Uterus (tissue), 4 donors: Measurements from ENCODE around the gene TNPO3. TPM values are rescaled to one million over a fixed set of nuclear protein-coding genes. Genes with fewer than 3 reads are reported as not detected.
"Not testable (repeated sequence)": the region's sequence is repeated elsewhere in the genome, so short reads cannot be mapped to it uniquely, and the experiment has no call there.

ENCODE experiments used
- DNase-seq, 2 donors: peaks; one replicate each; pipeline ENCODE4 v3.0.0-alpha.2; 2019 to 2020
- H3K27ac ChIP-seq, 2 donors: fragments of 200-600 bp; sonication (generic); 1 replicate in 1 of 2; 2 replicates in 1 of 2; pipeline ENCODE4 v1.5.1; 2016 to 2018
- H3K27me3 ChIP-seq, 2 donors: fragments of 200-600 bp; sonication (generic); one replicate each; pipeline ENCODE4 v1.5.1; 2018 to 2019; ENCODE audit warnings: control low read depth in 1 of 2
- H3K36me3 ChIP-seq, 2 donors: fragments of 200-600 bp; sonication (generic); one replicate each; pipeline ENCODE4 v1.5.1; 2019; ENCODE audit warnings: control low read depth in 1 of 2
- H3K4me1 ChIP-seq, 2 donors: fragments of 200-600 bp; sonication (generic); one replicate each; pipeline ENCODE4 v1.5.1; 2018 to 2019; ENCODE audit warnings: control low read depth in 1 of 2
- H3K4me3 ChIP-seq, 2 donors: fragments of 200-600 bp; sonication (generic); 1 replicate in 1 of 2; 2 replicates in 1 of 2; pipeline ENCODE4 v1.5.1; 2018 to 2019; ENCODE audit warnings: mild to moderate bottlenecking in 1 of 2
- H3K9me3 ChIP-seq, 2 donors: fragments of 200-600 bp; sonication (generic); one replicate each; pipeline ENCODE4 v1.5.1; 2019; ENCODE audit warnings: control low read depth in 1 of 2
- POLR2A ChIP-seq, 2 donors: fragments of 450-650 bp; IDR thresholded peaks; one replicate each; pipeline ENCODE4 v1.6.1; 2016; ENCODE audit warnings: antibody characterized with exemption in 2 of 2, mild to moderate bottlenecking in 1 of 2, moderate library complexity in 1 of 2
- intact Hi-C: fragments of 100-400 bp; cut with DNase I; formaldehyde crosslinking; loops from one replicate; pipeline ENCODE4 v1.15.1; 2023; ENCODE audit warnings: low total_unique reads
- total RNA-seq, 4 donors: library from RNA; depleted of rRNA in 3 of 4; stranded (reverse); fragments of >200 nt in 3 of 4; gene quantifications; one replicate each; pipeline versions ENCODE4 v1.1.0 to v1.2.4, GENCODE V29; 2014 to 2023
- TF ChIP-seq, protein P1 (sequence below), 4 experiments: fragments of 200-600 bp in 2 of 4; fragments of 450-650 bp in 2 of 4; sonication (generic) in 2 of 4; IDR thresholded peaks; one replicate each; pipeline ENCODE4 v1.5.1; 2016 to 2019; ENCODE audit warnings: antibody characterized with exemption in 4 of 4, mild to moderate bottlenecking in 2 of 4, moderate library complexity in 1 of 4
- donor health status: DM: yes; HTN: yes; CAD: no.

The TNPO3 gene
- total RNA-seq, 4 donors from 2014 or later = 14.6 to 57.9 (median 31.9) TPM

- peak overlapping the region in 1 of 2 donors; percentile 2 for H3K4me3 ChIP-seq
- no peaks in the 10 kb centered on the region for H3K27me3 ChIP-seq
- no peak overlapping the region for H3K27ac ChIP-seq
- intact Hi-C loops = no loop called here
- H3K36me3 ChIP-seq = no peaks in the 10 kb centered on the region
- no peaks in the 10 kb centered on the region for H3K4me1 ChIP-seq
- TF ChIP-seq, protein P1, sequence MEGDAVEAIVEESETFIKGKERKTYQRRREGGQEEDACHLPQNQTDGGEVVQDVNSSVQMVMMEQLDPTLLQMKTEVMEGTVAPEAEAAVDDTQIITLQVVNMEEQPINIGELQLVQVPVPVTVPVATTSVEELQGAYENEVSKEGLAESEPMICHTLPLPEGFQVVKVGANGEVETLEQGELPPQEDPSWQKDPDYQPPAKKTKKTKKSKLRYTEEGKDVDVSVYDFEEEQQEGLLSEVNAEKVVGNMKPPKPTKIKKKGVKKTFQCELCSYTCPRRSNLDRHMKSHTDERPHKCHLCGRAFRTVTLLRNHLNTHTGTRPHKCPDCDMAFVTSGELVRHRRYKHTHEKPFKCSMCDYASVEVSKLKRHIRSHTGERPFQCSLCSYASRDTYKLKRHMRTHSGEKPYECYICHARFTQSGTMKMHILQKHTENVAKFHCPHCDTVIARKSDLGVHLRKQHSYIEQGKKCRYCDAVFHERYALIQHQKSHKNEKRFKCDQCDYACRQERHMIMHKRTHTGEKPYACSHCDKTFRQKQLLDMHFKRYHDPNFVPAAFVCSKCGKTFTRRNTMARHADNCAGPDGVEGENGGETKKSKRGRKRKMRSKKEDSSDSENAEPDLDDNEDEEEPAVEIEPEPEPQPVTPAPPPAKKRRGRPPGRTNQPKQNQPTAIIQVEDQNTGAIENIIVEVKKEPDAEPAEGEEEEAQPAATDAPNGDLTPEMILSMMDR (IDR thresholded peaks at IDR 0.05) = no peak
- TF ChIP-seq POLR2A (IDR thresholded peaks at IDR 0.05) = no peak
- no peak for DNase-seq
- no peaks in the 10 kb centered on the region for H3K9me3 ChIP-seq
Observed at GRCh38 chr7:128915271-128915819, 139.6 kb downstream of the TNPO3 start.

DNA sequence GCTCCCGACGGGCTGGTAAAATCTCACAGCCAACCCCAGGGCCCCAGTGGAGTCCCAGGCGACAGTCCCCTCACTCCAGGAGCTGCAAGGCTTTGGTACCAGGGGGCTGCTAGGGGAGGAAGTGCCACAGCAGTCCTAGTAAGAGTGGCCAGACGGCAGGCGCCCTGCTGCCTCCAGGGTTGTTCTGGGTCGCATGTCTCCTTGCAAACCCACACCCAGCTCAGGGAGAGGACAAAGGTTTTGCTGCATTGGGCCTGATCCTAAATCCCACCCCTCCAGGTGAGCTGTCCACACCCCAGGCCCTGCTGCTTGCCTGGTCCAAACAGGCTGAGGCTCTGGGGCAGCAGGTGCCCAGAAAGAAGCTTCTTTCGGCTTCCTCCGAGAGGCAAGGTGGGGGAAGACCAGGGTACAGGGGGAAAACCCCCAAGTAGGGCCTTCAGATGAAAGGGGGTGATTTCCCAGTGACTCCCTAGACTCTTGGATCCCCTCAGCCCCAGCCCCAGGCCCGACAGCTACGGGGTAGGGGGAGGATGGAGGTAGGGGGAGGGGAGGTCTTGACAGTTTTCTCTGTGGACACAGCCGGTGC lies 140.3 kb downstream of the TNPO3 start:
- TF ChIP-seq, protein P1 (IDR thresholded peaks at IDR 0.05) = no peak
- intact Hi-C loops = no loop called here
- Histone ChIP-seq H3K27me3 (peaks cover 0 to 2% of the 10 kb centered on the region in 2 donors), H3K4me3 (no peak overlapping the region), H3K36me3 (no peaks in the 10 kb centered on the region), H3K4me1 (no peaks in the 10 kb centered on the region), H3K9me3 (no peaks in the 10 kb centered on the region), H3K27ac (no peak overlapping the region)
- DNase-seq = no peak

- intact Hi-C loops = no loop called here
- H3K27ac ChIP-seq = no peak overlapping the region
- no peaks in the 10 kb centered on the region for H3K4me1 ChIP-seq
- no peak for DNase-seq
- no peaks in the 10 kb centered on the region for H3K9me3 ChIP-seq
- H3K36me3 ChIP-seq = no peaks in the 10 kb centered on the region
- peaks cover 0 to 2% of the 10 kb centered on the region in 2 donors for H3K27me3 ChIP-seq
- TF ChIP-seq, protein P1 (IDR thresholded peaks at IDR 0.05) = no peak
- no peak for TF ChIP-seq POLR2A (IDR thresholded peaks at IDR 0.05)
- H3K4me3 ChIP-seq = no peak overlapping the region
Observed at GRCh38 chr7:128913870-128914565, 140.9 kb downstream of the TNPO3 start.

DNA sequence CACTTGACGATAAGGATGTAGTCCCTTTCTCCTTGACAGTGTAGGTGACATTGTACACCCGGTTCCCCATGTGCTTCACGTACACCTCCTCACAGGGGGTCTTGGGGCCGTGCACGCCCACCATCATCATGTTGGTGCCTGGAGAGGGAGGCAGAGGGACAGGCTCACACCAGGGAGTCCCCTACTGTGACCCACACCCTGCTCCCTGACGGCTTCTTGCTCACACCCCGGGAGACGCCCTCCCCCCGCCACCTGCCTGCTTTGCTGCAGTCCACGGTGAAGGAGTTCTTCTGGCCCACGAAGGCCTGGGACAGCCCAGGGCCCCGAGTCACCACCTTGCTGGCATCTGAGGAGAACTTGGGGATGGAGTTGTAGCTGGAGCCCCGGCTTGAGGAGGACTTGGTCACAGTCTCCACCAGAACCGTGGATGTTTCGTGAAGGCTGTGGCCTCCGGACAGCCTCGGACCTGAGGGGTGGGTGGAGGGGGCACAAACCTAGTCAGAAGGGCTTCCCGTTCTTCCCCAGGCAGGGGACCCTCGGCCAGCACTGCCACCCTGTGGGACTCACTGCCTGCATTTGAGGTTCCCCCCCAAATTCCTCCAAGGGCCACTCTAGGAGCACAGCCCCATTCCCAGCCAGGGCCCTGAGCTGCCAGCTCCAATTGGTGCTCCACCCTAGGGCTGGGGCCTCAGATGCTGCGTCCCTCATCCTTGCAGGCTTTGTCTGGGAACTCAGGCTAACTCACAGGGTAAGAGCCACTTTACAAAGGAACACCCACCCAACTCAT lies 142.0 kb downstream of the TNPO3 start:
- H3K27ac ChIP-seq, H3K9me3 ChIP-seq, intact Hi-C loops, H3K4me3 ChIP-seq, H3K27me3 ChIP-seq, DNase-seq, H3K4me1 ChIP-seq, H3K36me3 ChIP-seq: not testable (repeated sequence)

DNA sequence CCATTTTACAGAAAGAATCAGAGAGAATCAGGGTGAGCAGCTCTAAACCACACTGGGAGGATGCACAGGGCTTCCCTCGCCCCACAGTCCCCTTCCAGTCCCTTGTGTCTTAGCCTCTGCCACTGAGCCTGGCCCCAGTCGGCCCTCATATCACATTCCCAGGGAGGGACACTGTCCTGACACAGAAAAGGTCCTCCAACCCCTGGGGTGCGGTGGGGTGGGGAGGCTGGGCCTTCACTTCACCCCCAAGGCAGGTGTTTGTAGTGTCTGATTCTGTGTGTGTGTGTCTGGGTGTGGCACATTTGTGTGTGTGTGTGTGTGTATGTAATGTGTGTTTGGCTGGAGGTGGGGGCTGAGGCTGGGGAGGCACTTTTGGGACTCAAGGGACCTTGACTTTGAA lies 142.6 kb downstream of the TNPO3 start:
- peaks cover 0 to 2% of the 10 kb centered on the region in 2 donors for H3K27me3 ChIP-seq

More for the DNA sequence above, 142.6 kb downstream of the TNPO3 start:
- Histone ChIP-seq H3K9me3 (no peaks in the 10 kb centered on the region), H3K4me1 (no peaks in the 10 kb centered on the region), H3K4me3 (no peak overlapping the region), H3K36me3 (no peaks in the 10 kb centered on the region), H3K27ac (no peak overlapping the region)
- no peak for DNase-seq
- intact Hi-C loops = no loop called here
- TF ChIP-seq, protein P1 (IDR thresholded peaks at IDR 0.05) = no peak
- TF ChIP-seq POLR2A (IDR thresholded peaks at IDR 0.05) = no peak
